NCI-H1105 treated with DMSO at 0.1 percent for 48 hours (cell line): ENCODE data around the gene TMEM151B.

Source experiments
- DNase-seq: peaks from one replicate; lab custom pipeline; 2025; lab: John Stamatoyannopoulos, UW

Gene TMEM151B

DNA sequence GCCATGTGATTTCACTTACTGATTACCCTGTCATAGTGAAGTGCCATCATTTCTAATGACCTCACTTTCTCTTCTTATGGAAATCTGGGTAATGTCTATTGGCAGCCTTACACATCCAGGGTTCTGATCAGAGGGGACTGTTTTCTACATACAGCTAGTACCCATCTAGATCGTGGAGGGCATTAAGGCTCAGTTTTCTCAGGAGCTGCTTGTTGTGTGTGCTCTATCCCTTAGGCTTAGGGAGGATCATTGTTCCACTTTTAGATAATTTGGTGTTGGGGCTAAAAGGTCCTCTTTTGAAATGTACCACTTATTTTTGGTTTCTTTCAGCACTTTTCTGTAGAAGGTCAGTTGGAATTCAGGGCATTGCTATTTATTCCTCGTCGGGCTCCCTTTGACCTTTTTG, 19.5 kb upstream of the TMEM151B start:
- no peak for DNase-seq

DNA sequence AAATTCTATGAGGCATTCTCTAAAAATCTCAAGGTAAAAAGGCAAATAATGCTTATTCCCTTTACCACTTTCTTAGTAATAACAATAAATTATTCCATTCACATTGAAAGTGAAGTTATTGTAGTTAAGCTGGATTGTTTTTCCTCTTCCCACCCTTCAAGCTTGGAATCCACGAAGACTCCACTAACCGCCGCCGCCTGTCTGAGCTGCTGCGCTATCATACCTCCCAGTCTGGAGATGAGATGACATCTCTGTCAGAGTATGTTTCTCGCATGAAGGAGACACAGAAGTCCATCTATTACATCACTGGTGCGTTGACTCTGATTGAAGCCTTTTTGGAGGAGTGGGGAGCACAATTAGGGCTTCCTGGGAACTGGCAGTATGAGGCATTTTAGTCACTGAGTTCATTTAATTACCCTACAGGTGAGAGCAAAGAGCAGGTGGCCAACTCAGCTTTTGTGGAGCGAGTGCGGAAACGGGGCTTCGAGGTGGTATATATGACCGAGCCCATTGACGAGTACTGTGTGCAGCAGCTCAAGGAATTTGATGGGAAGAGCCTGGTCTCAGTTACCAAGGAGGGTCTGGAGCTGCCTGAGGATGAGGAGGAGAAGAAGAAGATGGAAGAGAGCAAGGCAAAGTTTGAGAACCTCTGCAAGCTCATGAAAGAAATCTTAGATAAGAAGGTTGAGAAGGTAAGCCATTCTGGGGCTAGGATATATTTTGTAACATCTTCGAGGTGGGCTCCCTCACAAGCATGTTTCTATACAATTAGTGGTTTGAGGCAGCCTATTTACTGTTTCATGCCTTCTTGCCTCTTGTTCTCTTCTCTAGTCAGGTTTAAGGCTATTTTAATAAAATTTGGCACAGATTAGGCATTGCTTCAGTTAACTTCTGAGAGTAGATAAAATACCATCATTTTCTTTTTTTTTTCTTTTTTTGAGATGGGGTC, 18.4 kb upstream of the TMEM151B start:
- no peak for DNase-seq

DNA sequence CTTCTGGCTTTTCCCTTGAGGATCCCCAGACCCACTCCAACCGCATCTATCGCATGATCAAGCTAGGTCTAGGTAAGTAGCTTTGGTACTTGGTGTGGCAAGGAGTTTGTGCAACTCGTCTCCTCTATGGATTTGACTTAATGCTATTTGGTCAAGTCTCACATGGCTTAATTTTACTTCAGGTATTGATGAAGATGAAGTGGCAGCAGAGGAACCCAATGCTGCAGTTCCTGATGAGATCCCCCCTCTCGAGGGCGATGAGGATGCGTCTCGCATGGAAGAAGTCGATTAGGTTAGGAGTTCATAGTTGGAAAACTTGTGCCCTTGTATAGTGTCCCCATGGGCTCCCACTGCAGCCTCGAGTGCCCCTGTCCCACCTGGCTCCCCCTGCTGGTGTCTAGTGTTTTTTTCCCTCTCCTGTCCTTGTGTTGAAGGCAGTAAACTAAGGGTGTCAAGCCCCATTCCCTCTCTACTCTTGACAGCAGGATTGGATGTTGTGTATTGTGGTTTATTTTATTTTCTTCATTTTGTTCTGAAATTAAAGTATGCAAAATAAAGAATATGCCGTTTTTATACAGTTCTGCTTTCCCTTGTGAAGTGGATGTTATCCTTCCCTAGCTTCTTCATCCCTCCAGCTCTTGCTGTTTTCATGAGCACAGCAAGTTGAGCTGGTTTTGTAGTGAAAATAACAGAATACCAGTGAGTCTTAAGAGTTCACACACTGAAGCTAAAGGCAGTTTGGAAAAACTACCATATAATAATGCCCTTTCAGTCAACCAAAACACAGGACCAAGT, 16.7 kb upstream of the TMEM151B start:
- peak; percentile 25 for DNase-seq

- DNase-seq: no peak
Measured at GRCh38 chr6:44254191-44255104, 15.8 kb upstream of the TMEM151B start.

DNA sequence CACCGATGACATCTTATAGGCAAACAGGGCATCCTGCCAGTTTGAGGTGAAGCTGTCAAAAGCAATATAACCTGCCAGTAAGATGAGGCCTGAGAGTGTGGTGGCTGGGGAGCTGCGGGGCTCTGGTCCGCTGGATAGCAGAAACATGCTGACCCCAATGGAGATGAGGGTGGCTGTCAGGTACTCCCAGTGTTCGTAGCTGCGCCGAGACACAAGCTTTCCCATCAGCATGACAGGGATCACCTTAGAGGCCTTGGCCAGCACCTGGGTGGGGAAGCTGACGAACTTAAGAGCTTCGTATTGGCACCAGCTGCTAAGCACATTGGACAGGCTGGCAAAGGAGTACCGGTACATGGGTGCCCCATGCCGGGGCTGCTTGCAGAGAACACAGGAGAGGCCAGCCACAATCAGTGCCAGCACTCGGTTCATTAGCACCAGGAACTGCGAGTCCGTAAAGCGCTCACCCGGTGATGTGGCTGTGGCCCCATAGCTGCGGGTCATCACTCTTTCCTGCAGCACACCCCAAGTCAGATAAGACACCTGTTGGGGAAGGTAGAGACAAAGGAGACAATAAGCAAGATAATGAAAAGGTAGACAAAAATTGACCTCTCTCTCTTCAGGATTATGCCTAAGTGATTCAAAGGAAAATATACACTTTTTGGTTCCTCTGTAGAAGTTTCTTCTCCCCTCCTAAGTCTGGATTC, 15.0 kb upstream of the TMEM151B start:
- no peak for DNase-seq

DNA sequence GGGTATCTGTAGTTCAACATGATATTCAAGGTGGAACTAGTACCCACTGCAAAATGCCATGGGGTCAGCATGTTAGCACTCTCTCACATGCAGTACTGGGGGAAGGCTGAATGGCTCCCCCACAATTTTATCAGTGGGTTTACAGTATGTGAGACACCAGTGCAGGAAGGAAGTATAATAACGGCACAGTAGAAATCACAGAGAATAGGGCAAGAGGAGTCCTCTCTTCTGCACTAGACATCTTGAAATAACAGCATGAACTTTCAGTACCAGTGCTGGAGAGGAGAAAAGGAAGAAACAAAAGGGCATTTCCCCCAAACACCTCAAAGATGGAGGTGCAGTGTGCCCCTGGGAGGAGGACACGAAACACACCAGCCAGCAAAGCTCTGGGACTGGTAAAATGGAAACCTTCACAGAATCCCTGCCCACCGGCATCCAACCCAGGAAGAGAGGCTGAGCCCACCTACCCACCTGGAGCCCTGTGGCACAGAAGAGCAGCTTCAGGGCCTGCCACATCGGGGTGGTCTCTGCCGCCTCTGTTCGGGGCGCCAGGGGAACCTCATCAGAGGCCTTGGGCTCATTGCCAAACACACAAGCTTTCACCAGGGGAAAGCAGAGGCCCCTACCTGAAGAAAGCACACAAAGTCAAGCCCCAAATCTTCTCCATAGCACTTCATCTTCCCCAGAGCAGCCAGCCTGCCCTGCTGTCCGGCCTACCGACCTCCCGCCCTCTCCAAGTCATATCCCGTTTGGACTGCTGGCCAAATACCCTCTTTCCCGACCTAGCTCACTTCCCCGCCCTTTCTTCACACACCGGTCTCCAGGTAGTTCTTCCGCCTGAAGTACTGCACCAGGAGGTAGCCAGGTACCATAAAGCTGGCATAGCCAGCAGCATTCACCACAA, 14.1 kb upstream of the TMEM151B start:
- peak; percentile 39 for DNase-seq

- DNase-seq: no peak
Measured at GRCh38 chr6:44256775-44257024, 13.6 kb upstream of the TMEM151B start.

GRCh38 chr6:44257025-44257752, 13.1 kb upstream of the TMEM151B start, which contains the start of gene SLC35B2:
TSS of gene SLC35B2 (minus strand) at chr6:44257528. CDS start at chr6:44257410, 118 bp downstream.
- peak; percentile 78 for DNase-seq

DNA sequence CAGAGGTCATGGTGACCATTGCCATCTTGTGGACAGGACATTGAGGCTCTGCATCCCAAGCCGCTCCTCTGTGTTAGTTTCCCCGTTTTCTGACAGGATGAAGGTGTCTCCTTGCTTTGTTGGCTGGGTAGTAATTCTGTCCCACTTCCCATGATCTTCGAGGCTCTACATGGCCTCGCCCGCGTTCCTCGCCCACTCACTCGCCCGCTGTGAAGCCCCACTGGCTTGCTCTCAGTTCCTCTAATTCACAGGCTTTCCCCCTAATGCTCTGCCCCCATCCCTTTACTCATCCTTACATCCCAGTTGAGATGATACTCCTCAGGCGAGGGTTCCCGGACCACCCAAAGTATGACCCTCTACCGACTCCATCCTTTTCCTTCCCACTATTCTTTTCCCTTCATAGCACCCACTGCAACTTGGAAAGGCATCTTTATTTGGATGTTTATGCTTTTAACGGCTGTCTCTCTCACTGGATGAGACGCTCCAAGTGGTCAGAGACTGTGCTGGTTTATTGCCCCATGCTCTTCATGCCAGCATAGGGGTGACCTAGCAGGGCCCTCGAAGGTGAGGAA, 12.4 kb upstream of the TMEM151B start:
- DNase-seq: no peak

DNA sequence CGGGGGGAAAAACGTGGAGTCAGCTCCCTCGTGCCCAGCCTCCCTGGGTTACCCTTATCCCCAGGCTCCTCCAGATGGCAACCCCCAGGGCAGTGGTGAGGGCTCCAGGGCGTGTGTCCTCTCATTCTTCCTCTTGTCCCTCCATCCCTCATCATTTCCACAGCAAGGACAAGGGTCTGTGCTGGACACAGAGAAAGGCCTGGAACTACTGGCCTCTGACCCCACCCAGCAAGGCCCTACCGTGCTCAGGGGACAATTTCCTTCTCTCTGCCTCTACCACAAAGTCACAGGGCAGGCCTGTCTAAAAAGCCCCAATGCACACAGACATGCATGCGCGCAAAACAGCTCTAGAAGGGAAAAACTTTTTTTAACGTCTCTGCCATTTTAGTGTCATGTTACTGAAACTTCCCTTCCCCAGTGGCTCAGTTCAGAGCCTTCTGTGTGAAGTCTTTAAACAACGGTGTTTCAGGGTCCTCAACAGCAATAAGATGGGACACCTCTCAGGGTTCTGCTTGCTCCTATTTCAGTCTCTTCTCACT, 11.9 kb upstream of the TMEM151B start:
- DNase-seq: no peak

GRCh38 chr6:44258921-44259320, 11.3 kb upstream of the TMEM151B start:
- DNase-seq: no peak

DNA sequence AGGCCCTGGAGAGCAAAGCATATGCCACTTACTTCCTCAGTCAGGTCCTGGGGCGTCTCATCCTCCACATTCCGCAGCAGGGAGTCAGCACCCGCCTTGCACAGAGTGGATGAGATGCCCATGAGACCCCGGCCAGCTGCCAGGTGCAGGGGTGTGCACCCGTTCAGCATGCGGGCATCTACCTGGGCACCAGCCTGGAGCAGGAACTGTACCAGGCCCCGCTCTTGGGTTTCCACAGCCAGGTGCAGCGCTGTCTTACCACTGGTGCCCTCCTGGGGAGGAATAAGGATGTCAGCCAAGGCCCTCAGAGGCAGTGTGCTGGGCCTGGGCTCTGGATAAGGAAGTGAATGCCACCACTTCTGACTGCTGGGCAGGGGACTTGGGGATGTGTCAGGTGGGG, 10.2 kb upstream of the TMEM151B start:
- no peak for DNase-seq

- no peak for DNase-seq
Measured at GRCh38 chr6:44260451-44261297, 9.6 kb upstream of the TMEM151B start.

GRCh38 chr6:44261581-44261980, 8.7 kb upstream of the TMEM151B start:
- DNase-seq: no peak

- DNase-seq: no peak
Measured at GRCh38 chr6:44262467-44263353, 7.5 kb upstream of the TMEM151B start.

GRCh38 chr6:44263354-44264100, 6.7 kb upstream of the TMEM151B start:
- no peak for DNase-seq
